ENCODE measurements around the gene TMEM86B. TPM values are rescaled to one million over a fixed set of nuclear protein-coding genes. Genes with fewer than 3 reads are reported as not detected.

TMEM86B gene
- total RNA-seq, 1 experiment from 2014 or later, result 21.2 TPM

GRCh38 chr19:55270172-55270942, 41.8 kb upstream of the TMEM86B start:
- no peaks in the 10 kb centered on the region; the same call in 1 of the 2 replicates for H3K36me3 ChIP-seq (ENCODE audit: control insufficient read depth, insufficient read depth, low read length)
- peaks cover 9% of the 10 kb centered on the region; the same call in 1 of the 2 replicates for H3K4me1 ChIP-seq
- no peaks in the 10 kb centered on the region for H3K27me3 Mint-ChIP-seq (ENCODE audit: insufficient read depth, unreplicated experiment)
- peak; percentile 71 to 73 for DNase-seq
- TF ChIP-seq CTCF (IDR thresholded peaks at IDR 0.05; ENCODE audit: insufficient read depth in 1 of 2, low read depth in 1 of 2, low read length in 1 of 2, severe bottlenecking in 1 of 2, unreplicated experiment in 1 of 2), result no peak
- H3K4me1 Mint-ChIP-seq (ENCODE audit: low read depth, unreplicated experiment), result peaks cover 8% of the 10 kb centered on the region
- no peaks in the 10 kb centered on the region for H3K27me3 ChIP-seq (replicated peaks; ENCODE audit: control insufficient read depth, insufficient read depth, low read length)
- no TSS peak for BruUV-seq (replicated peaks)
- intact Hi-C loops (cut with micrococcal nuclease; ENCODE audit: unreplicated experiment), result no loop called here
- H3K9me3 Mint-ChIP-seq (ENCODE audit: unreplicated experiment), result peaks cover 12% of the 10 kb centered on the region
- peaks cover 5% of the 10 kb centered on the region; the same call in 1 of the 2 replicates for H3K9me3 ChIP-seq
- H3K4me3 ChIP-seq (ENCODE audit: low read depth, low read length), result no peak overlapping the region
- no peak overlapping the region for H3K27ac Mint-ChIP-seq (ENCODE audit: unreplicated experiment)
- H3K36me3 Mint-ChIP-seq (ENCODE audit: insufficient read depth, unreplicated experiment), result peaks cover 30% of the 10 kb centered on the region
- POLR2A ChIA-PET, result interaction anchor here (1.0 to 1.5 kb wide), 2 partner anchors 10 to 11 kb away, joined by 3 to 7 read pairs; partner anchors contain the start of genes HSPBP1 and PPP6R1
- CTCF ChIA-PET, result interaction anchor here (0.6 to 1.2 kb wide), 2 partner anchors 11 to 114 kb away, joined by 3 read pairs; partner anchors contain the start of gene PPP6R1
- no peak overlapping the region for H3K4me3 Mint-ChIP-seq (ENCODE audit: unreplicated experiment)

- Histone ChIP-seq H3K27me3 (replicated peaks; ENCODE audit: control insufficient read depth, insufficient read depth, low read length) (no peaks in the 10 kb centered on the region), H3K4me1 (peaks cover 9% of the 10 kb centered on the region; the same call in 1 of the 2 replicates), H3K9me3 (peaks cover 5% of the 10 kb centered on the region; the same call in 1 of the 2 replicates), H3K36me3 (ENCODE audit: control insufficient read depth, insufficient read depth, low read length) (no peaks in the 10 kb centered on the region; the same call in 1 of the 2 replicates), H3K4me3 (ENCODE audit: low read depth, low read length) (no peak overlapping the region)
- H3K27me3 Mint-ChIP-seq (ENCODE audit: insufficient read depth, unreplicated experiment), result no peaks in the 10 kb centered on the region
- peaks cover 31% of the 10 kb centered on the region for H3K36me3 Mint-ChIP-seq (ENCODE audit: insufficient read depth, unreplicated experiment)
- intact Hi-C loops (cut with micrococcal nuclease; ENCODE audit: unreplicated experiment), result no loop called here
- H3K9me3 Mint-ChIP-seq (ENCODE audit: unreplicated experiment), result peaks cover 12% of the 10 kb centered on the region
- CTCF ChIA-PET, result no interaction called here
- TF ChIP-seq CTCF (IDR thresholded peaks at IDR 0.05; ENCODE audit: insufficient read depth in 1 of 2, low read depth in 1 of 2, low read length in 1 of 2, severe bottlenecking in 1 of 2, unreplicated experiment in 1 of 2), result no peak
- H3K4me1 Mint-ChIP-seq (ENCODE audit: low read depth, unreplicated experiment), result peaks cover 8% of the 10 kb centered on the region
- BruUV-seq (replicated peaks), result no TSS peak
- POLR2A ChIA-PET, result interaction anchor here (1.5 kb wide), 1 partner anchor 10 kb away, joined by 3 read pairs; the partner anchor contains the start of gene PPP6R1
- H3K4me3 Mint-ChIP-seq (ENCODE audit: unreplicated experiment), result no peak overlapping the region
- H3K27ac Mint-ChIP-seq (ENCODE audit: unreplicated experiment), result no peak overlapping the region
- DNase-seq, result no peak
Observed at GRCh38 chr19:55269299-55269698, 40.7 kb upstream of the TMEM86B start.

- Histone ChIP-seq H3K4me3 (ENCODE audit: low read depth, low read length) (no peak overlapping the region), H3K9me3 (peaks cover 5% of the 10 kb centered on the region; the same call in 1 of the 2 replicates), H3K27me3 (replicated peaks; ENCODE audit: control insufficient read depth, insufficient read depth, low read length) (no peaks in the 10 kb centered on the region), H3K36me3 (ENCODE audit: control insufficient read depth, insufficient read depth, low read length) (no peaks in the 10 kb centered on the region), H3K4me1 (peaks cover 9% of the 10 kb centered on the region; the same call in 1 of the 2 replicates)
- no peaks in the 10 kb centered on the region for H3K27me3 Mint-ChIP-seq (ENCODE audit: insufficient read depth, unreplicated experiment)
- H3K9me3 Mint-ChIP-seq (ENCODE audit: unreplicated experiment), result peaks cover 12% of the 10 kb centered on the region
- TF ChIP-seq CTCF (IDR thresholded peaks at IDR 0.05; ENCODE audit: insufficient read depth in 1 of 2, low read depth in 1 of 2, low read length in 1 of 2, severe bottlenecking in 1 of 2, unreplicated experiment in 1 of 2), result no peak
- H3K27ac Mint-ChIP-seq (ENCODE audit: unreplicated experiment), result peak overlapping the region; percentile 33
- no peak for DNase-seq
- intact Hi-C loops (cut with micrococcal nuclease; ENCODE audit: unreplicated experiment), result no loop called here
- no peak overlapping the region for H3K4me3 Mint-ChIP-seq (ENCODE audit: unreplicated experiment)
- peaks cover 26% of the 10 kb centered on the region for H3K36me3 Mint-ChIP-seq (ENCODE audit: insufficient read depth, unreplicated experiment)
- no TSS peak for BruUV-seq (replicated peaks)
- ChIA-PET POLR2A (no interaction called here), CTCF (no interaction called here)
- H3K4me1 Mint-ChIP-seq (ENCODE audit: low read depth, unreplicated experiment), result peaks cover 8% of the 10 kb centered on the region
Observed at GRCh38 chr19:55266840-55267239, 38.3 kb upstream of the TMEM86B start.

Measured in Caco-2 (cell line).